ENCODE data around the gene MADCAM1. TPM values are rescaled to one million over a fixed set of nuclear protein-coding genes. Genes with fewer than 3 reads are reported as not detected.

Gene MADCAM1
- total RNA-seq, 1 donor from 2014 or later = 2.6 TPM

GRCh38 chr19:496986-497385 is 700 bp downstream of the MADCAM1 start:
- peaks cover 22 to 43% (median 23%) of the 10 kb centered on the region in 3 donors for H3K27me3 ChIP-seq (ENCODE audit: control insufficient read depth in 3 of 3, insufficient read depth in 3 of 3, low read length in 3 of 3)
- no peaks in the 10 kb centered on the region for H3K36me3 ChIP-seq (ENCODE audit: control insufficient read depth in 3 of 3, insufficient read depth in 3 of 3, low read length in 3 of 3)
- no peak overlapping the region for H3K9ac ChIP-seq (ENCODE audit: low read depth in 1 of 3, low read length in 3 of 3)
- H3K4me1 ChIP-seq (ENCODE audit: control insufficient read depth in 3 of 3, insufficient read depth in 3 of 3, low read length in 3 of 3) = peaks cover 3 to 9% (median 3%) of the 10 kb centered on the region in 3 donors
- no peak overlapping the region for H3K4me3 ChIP-seq (ENCODE audit: low read length in 3 of 3)
- no peaks in the 10 kb centered on the region for H3K9me3 ChIP-seq (ENCODE audit: control insufficient read depth in 3 of 3, low read length in 3 of 3)
- H3K27ac ChIP-seq (ENCODE audit: low read depth, low read length) = no peak overlapping the region

GRCh38 chr19:497491-497868 is 1.2 kb downstream of the MADCAM1 start:
- no peaks in the 10 kb centered on the region for H3K9me3 ChIP-seq (ENCODE audit: control insufficient read depth in 3 of 3, low read length in 3 of 3)
- peaks cover 3 to 9% (median 3%) of the 10 kb centered on the region in 3 donors for H3K4me1 ChIP-seq (ENCODE audit: control insufficient read depth in 3 of 3, insufficient read depth in 3 of 3, low read length in 3 of 3)
- no peaks in the 10 kb centered on the region for H3K36me3 ChIP-seq (ENCODE audit: control insufficient read depth in 3 of 3, insufficient read depth in 3 of 3, low read length in 3 of 3)
- no peak overlapping the region for H3K27ac ChIP-seq (ENCODE audit: low read depth, low read length)
- no peak overlapping the region for H3K9ac ChIP-seq (ENCODE audit: low read depth in 1 of 3, low read length in 3 of 3)
- H3K4me3 ChIP-seq (ENCODE audit: low read length in 3 of 3) = no peak overlapping the region
- peaks cover 22 to 43% (median 23%) of the 10 kb centered on the region in 3 donors for H3K27me3 ChIP-seq (ENCODE audit: control insufficient read depth in 3 of 3, insufficient read depth in 3 of 3, low read length in 3 of 3)

- Histone ChIP-seq H3K9me3 (ENCODE audit: control insufficient read depth in 3 of 3, low read length in 3 of 3) (no peaks in the 10 kb centered on the region), H3K27me3 (ENCODE audit: control insufficient read depth in 3 of 3, insufficient read depth in 3 of 3, low read length in 3 of 3) (peaks cover 22 to 43% (median 23%) of the 10 kb centered on the region in 3 donors), H3K4me3 (ENCODE audit: low read length in 3 of 3) (no peak overlapping the region)
Measured at GRCh38 chr19:497869-498510, 1.7 kb downstream of the MADCAM1 start.

GRCh38 chr19:498511-498891 is 2.2 kb downstream of the MADCAM1 start:
- peaks cover 3 to 9% (median 3%) of the 10 kb centered on the region in 3 donors for H3K4me1 ChIP-seq (ENCODE audit: control insufficient read depth in 3 of 3, insufficient read depth in 3 of 3, low read length in 3 of 3)
- H3K27ac ChIP-seq (ENCODE audit: low read depth, low read length) = no peak overlapping the region
- H3K9me3 ChIP-seq (ENCODE audit: control insufficient read depth in 3 of 3, low read length in 3 of 3) = no peaks in the 10 kb centered on the region
- H3K4me3 ChIP-seq (ENCODE audit: low read length in 3 of 3) = no peak overlapping the region
- H3K36me3 ChIP-seq (ENCODE audit: control insufficient read depth in 3 of 3, insufficient read depth in 3 of 3, low read length in 3 of 3) = no peaks in the 10 kb centered on the region
- no peak overlapping the region for H3K9ac ChIP-seq (ENCODE audit: low read depth in 1 of 3, low read length in 3 of 3)
- H3K27me3 ChIP-seq (ENCODE audit: control insufficient read depth in 3 of 3, insufficient read depth in 3 of 3, low read length in 3 of 3) = peaks cover 22 to 43% (median 23%) of the 10 kb centered on the region in 3 donors

More at GRCh38 chr19:497869-498510, 1.7 kb downstream of the MADCAM1 start:
- no peak overlapping the region for H3K27ac ChIP-seq (ENCODE audit: low read depth, low read length)
- no peak overlapping the region for H3K9ac ChIP-seq (ENCODE audit: low read depth in 1 of 3, low read length in 3 of 3)
- H3K4me1 ChIP-seq (ENCODE audit: control insufficient read depth in 3 of 3, insufficient read depth in 3 of 3, low read length in 3 of 3) = peaks cover 3 to 9% (median 3%) of the 10 kb centered on the region in 3 donors
- H3K36me3 ChIP-seq (ENCODE audit: control insufficient read depth in 3 of 3, insufficient read depth in 3 of 3, low read length in 3 of 3) = no peaks in the 10 kb centered on the region

- no peak overlapping the region for H3K27ac ChIP-seq (ENCODE audit: low read depth, low read length)
- peaks cover 3% of the 10 kb centered on the region in 3 donors for H3K4me1 ChIP-seq (ENCODE audit: control insufficient read depth in 3 of 3, insufficient read depth in 3 of 3, low read length in 3 of 3)
- H3K27me3 ChIP-seq (ENCODE audit: control insufficient read depth in 3 of 3, insufficient read depth in 3 of 3, low read length in 3 of 3) = peaks cover 22 to 40% (median 23%) of the 10 kb centered on the region in 3 donors
- H3K36me3 ChIP-seq (ENCODE audit: control insufficient read depth in 3 of 3, insufficient read depth in 3 of 3, low read length in 3 of 3) = no peaks in the 10 kb centered on the region
- no peak overlapping the region for H3K4me3 ChIP-seq (ENCODE audit: low read length in 3 of 3)
- H3K9me3 ChIP-seq (ENCODE audit: control insufficient read depth in 3 of 3, low read length in 3 of 3) = no peaks in the 10 kb centered on the region
- no peak overlapping the region for H3K9ac ChIP-seq (ENCODE audit: low read depth in 1 of 3, low read length in 3 of 3)
Measured at GRCh38 chr19:498977-499623, 2.8 kb downstream of the MADCAM1 start.

- H3K4me1 ChIP-seq (ENCODE audit: control insufficient read depth in 3 of 3, insufficient read depth in 3 of 3, low read length in 3 of 3) = peaks cover 3 to 8% (median 5%) of the 10 kb centered on the region in 3 donors
- peaks cover 17 to 22% (median 18%) of the 10 kb centered on the region in 3 donors for H3K27me3 ChIP-seq (ENCODE audit: control insufficient read depth in 3 of 3, insufficient read depth in 3 of 3, low read length in 3 of 3)
- no peaks in the 10 kb centered on the region for H3K36me3 ChIP-seq (ENCODE audit: control insufficient read depth in 3 of 3, insufficient read depth in 3 of 3, low read length in 3 of 3)
- no peaks in the 10 kb centered on the region for H3K9me3 ChIP-seq (ENCODE audit: control insufficient read depth in 3 of 3, low read length in 3 of 3)
- no peak overlapping the region for H3K9ac ChIP-seq (ENCODE audit: low read depth in 1 of 3, low read length in 3 of 3)
- no peak overlapping the region for H3K4me3 ChIP-seq (ENCODE audit: low read length in 3 of 3)
- H3K27ac ChIP-seq (ENCODE audit: low read depth, low read length) = no peak overlapping the region
Measured at GRCh38 chr19:501646-502045, 5.4 kb downstream of the MADCAM1 start.

GRCh38 chr19:504616-505015 is 8.3 kb downstream of the MADCAM1 start:
- Histone ChIP-seq H3K9ac (ENCODE audit: low read depth in 1 of 3, low read length in 3 of 3) (no peak overlapping the region), H3K36me3 (ENCODE audit: control insufficient read depth in 3 of 3, insufficient read depth in 3 of 3, low read length in 3 of 3) (peaks cover 2 to 7% (median 4%) of the 10 kb centered on the region in 3 donors), H3K4me3 (ENCODE audit: low read length in 3 of 3) (no peak overlapping the region), H3K9me3 (ENCODE audit: control insufficient read depth in 3 of 3, low read length in 3 of 3) (no peaks in the 10 kb centered on the region), H3K4me1 (ENCODE audit: control insufficient read depth in 3 of 3, insufficient read depth in 3 of 3, low read length in 3 of 3) (peaks cover 14 to 19% (median 16%) of the 10 kb centered on the region in 3 donors), H3K27ac (ENCODE audit: low read depth, low read length) (no peak overlapping the region), H3K27me3 (ENCODE audit: control insufficient read depth in 3 of 3, insufficient read depth in 3 of 3, low read length in 3 of 3) (peaks cover 0 to 4% (median under 1%) of the 10 kb centered on the region in 3 donors)

- Histone ChIP-seq H3K9me3 (ENCODE audit: control insufficient read depth in 3 of 3, low read length in 3 of 3) (no peaks in the 10 kb centered on the region), H3K9ac (ENCODE audit: low read depth in 1 of 3, low read length in 3 of 3) (peak overlapping the region; percentile 88 to 91 (median 89)), H3K27me3 (ENCODE audit: control insufficient read depth in 3 of 3, insufficient read depth in 3 of 3, low read length in 3 of 3) (no peaks in the 10 kb centered on the region), H3K4me3 (ENCODE audit: low read length in 3 of 3) (peak overlapping the region; percentile 87 to 96 (median 92)), H3K4me1 (ENCODE audit: control insufficient read depth in 3 of 3, insufficient read depth in 3 of 3, low read length in 3 of 3) (peaks cover 18 to 32% (median 26%) of the 10 kb centered on the region in 3 donors), H3K27ac (ENCODE audit: low read depth, low read length) (peak overlapping the region; percentile 97), H3K36me3 (ENCODE audit: control insufficient read depth in 3 of 3, insufficient read depth in 3 of 3, low read length in 3 of 3) (peaks cover 4 to 9% (median 6%) of the 10 kb centered on the region in 3 donors)
Measured at GRCh38 chr19:506404-507285, 10.4 kb downstream of the MADCAM1 start.

GRCh38 chr19:507286-508203 is 11.3 kb downstream of the MADCAM1 start, which contains the start of gene TPGS1:
TPGS1 (plus strand) TSS chr19:507497; CDS start chr19:507507, 10 bp downstream.
- Histone ChIP-seq H3K36me3 (ENCODE audit: control insufficient read depth in 3 of 3, insufficient read depth in 3 of 3, low read length in 3 of 3) (peaks cover 4 to 9% (median 6%) of the 10 kb centered on the region in 3 donors), H3K27me3 (ENCODE audit: control insufficient read depth in 3 of 3, insufficient read depth in 3 of 3, low read length in 3 of 3) (no peaks in the 10 kb centered on the region), H3K4me1 (ENCODE audit: control insufficient read depth in 3 of 3, insufficient read depth in 3 of 3, low read length in 3 of 3) (peaks cover 18 to 32% (median 26%) of the 10 kb centered on the region in 3 donors), H3K4me3 (ENCODE audit: low read length in 3 of 3) (peak within 1 kb of the TSS; percentile 87 to 96 (median 92)), H3K27ac (ENCODE audit: low read depth, low read length) (peak within 1 kb of the TSS; percentile 97), H3K9me3 (ENCODE audit: control insufficient read depth in 3 of 3, low read length in 3 of 3) (no peaks in the 10 kb centered on the region), H3K9ac (ENCODE audit: low read depth in 1 of 3, low read length in 3 of 3) (peak within 1 kb of the TSS; percentile 88 to 91 (median 89))

Data from skeletal muscle tissue (tissue), 4 donors.